SU-DHL-6 (cell line): Measurements from ENCODE around the gene FAM171A2.

ENCODE experiments used
- H2AFZ ChIP-seq: fragments of 200-600 bp; sonication (generic); 2 replicates; pipeline ENCODE4 v1.6.1; 2014; ENCODE audit warnings: low read depth, mild to moderate bottlenecking, moderate library complexity, mixed read lengths, antibody characterized with exemption, low read length; ENCODE audit not compliant: severe bottlenecking
- H3F3A ChIP-seq: fragments of 200-600 bp; shearing (Covaris generic); 2 replicates; pipeline ENCODE4 v1.6.0; 2016; ENCODE audit warnings: antibody characterized with exemption, mild to moderate bottlenecking; ENCODE audit not compliant: insufficient read depth
- H3K27ac ChIP-seq: fragments of 200-600 bp; sonication (generic); 2 replicates; pipeline ENCODE4 v1.5.1; 2016; ENCODE audit warnings: low read depth, mild to moderate bottlenecking, low read length, moderate library complexity, mixed read lengths
- H3K27me3 ChIP-seq: fragments of 200-600 bp; sonication (generic), shearing (Covaris generic); 2 replicates; pipeline ENCODE4 v1.6.0; 2014; ENCODE audit warnings: mild to moderate bottlenecking, low read length
- H3K36me3 ChIP-seq: fragments of 200-600 bp; sonication (generic); 2 replicates; pipeline ENCODE4 v1.6.1; 2014; ENCODE audit warnings: mild to moderate bottlenecking, low read length, mixed read lengths
- H3K4me2 ChIP-seq: fragments of 300-600, 200-600 bp; shearing (Covaris generic), sonication (generic); 2 replicates; pipeline ENCODE4 v1.6.0; 2014; ENCODE audit warnings: low read length, low read depth, mild to moderate bottlenecking; ENCODE audit not compliant: poor library complexity, severe bottlenecking
- H3K4me3 ChIP-seq: fragments of 200-600 bp; sonication (generic); 2 replicates; pipeline ENCODE4 v1.5.1; 2014; ENCODE audit warnings: antibody characterized with exemption, low read length, mild to moderate bottlenecking, mixed read lengths; ENCODE audit not compliant: insufficient read depth, poor library complexity, severe bottlenecking
- H3K79me2 ChIP-seq: fragments of 200-600 bp; sonication (generic); 2 replicates; pipeline ENCODE4 v1.6.1; 2014; ENCODE audit warnings: mild to moderate bottlenecking, low read length, moderate library complexity; ENCODE audit not compliant: insufficient read depth
- H3K9ac ChIP-seq: fragments of 200-600 bp; sonication (generic); 2 replicates; pipeline ENCODE4 v1.7.0; 2014; ENCODE audit warnings: mild to moderate bottlenecking, low read length
- H3K9me2 ChIP-seq: fragments of 200-600 bp; sonication (generic); replicated peaks from 2 replicates; pipeline ENCODE4 v1.6.1; 2014; ENCODE audit warnings: low read length; ENCODE audit not compliant: insufficient read depth
- H3K9me3 ChIP-seq: fragments of 200-600 bp; sonication (generic); 2 replicates; pipeline ENCODE4 v1.6.1; 2014; ENCODE audit warnings: low read length, mixed read lengths; ENCODE audit not compliant: insufficient read depth
- H4K20me1 ChIP-seq: fragments of 200-600 bp; sonication (generic); 2 replicates; pipeline ENCODE4 v1.6.1; 2014; ENCODE audit warnings: low read depth, mild to moderate bottlenecking, antibody characterized with exemption, low read length, moderate library complexity, mixed read lengths
- EZH2phosphoT487 ChIP-seq: fragments of 200-600 bp; sonication (generic), shearing (Covaris generic); conservative IDR thresholded peaks from 2 replicates; pipeline ENCODE4 v1.6.1; 2018; ENCODE audit warnings: mild to moderate bottlenecking, antibody characterized with exemption, low read length, moderate library complexity, mixed read lengths
- TF ChIP-seq, protein P1 (sequence below): fragments of 200-600 bp; sonication (generic); IDR thresholded peaks from one replicate; pipeline ENCODE4 v1.5.1; 2017; ENCODE audit warnings: antibody characterized with exemption, mild to moderate bottlenecking, low read length, moderate library complexity; ENCODE audit not compliant: insufficient read depth, poor library complexity, severe bottlenecking

FAM171A2 gene

DNA sequence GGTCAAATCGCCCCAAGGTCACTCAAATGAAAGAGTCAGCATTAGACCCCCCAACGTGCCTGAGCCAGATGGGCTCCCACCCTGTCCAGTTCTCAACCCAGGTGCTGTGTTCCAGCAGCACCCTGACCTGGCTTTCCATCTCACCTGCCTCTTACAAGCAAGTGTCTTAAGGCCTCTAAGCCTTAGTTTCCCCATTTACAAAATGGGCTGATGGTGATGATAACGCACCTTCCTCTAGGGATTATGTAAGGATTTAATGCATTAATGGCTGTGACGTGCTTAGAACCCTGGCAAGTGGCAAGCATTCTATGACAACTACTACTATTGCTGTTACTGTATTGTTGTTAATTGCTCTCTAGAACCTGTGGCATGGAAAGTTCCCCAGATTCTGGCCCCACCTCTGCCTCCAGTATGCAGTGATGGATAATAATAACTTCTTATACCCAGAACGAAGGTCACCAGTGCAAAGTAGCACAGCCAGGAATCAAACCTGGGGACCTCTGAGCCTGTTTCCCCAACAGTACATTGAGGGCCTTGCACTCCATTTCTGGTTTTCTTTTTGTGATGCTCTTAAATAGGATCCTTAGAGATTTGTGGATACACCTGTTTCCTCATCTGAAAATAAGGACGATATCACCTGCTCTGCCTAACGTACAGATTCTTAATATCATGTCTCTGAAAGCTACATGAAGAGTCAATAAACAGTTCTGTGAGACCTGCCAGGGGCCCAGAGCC lies 35.8 kb downstream of the FAM171A2 start:
- Histone ChIP-seq H3K4me3 (no peak overlapping the region), H2AFZ (no peak overlapping the region), H3K9ac (peak overlapping the region; percentile 2; the same call in 1 of the 2 replicates)

GRCh38 chr17:44326861-44327444 lies 36.7 kb downstream of the FAM171A2 start:
- peaks cover 26% of the 10 kb centered on the region for H3F3A ChIP-seq
- H2AFZ ChIP-seq, result no peak overlapping the region
- H3K9me2 ChIP-seq, result no peaks in the 10 kb centered on the region
- no peaks in the 10 kb centered on the region for H3K27me3 ChIP-seq
- H3K9me3 ChIP-seq, result no peaks in the 10 kb centered on the region
- H3K9ac ChIP-seq, result peak overlapping the region; percentile 76; the same call in 1 of the 2 replicates
- peaks cover 9% of the 10 kb centered on the region for H3K79me2 ChIP-seq
- H4K20me1 ChIP-seq, result no peaks in the 10 kb centered on the region
- peak overlapping the region; percentile 42 for H3K4me3 ChIP-seq
- no peaks in the 10 kb centered on the region for H3K36me3 ChIP-seq
- peak overlapping the region; percentile 4; the same call in 1 of the 2 replicates for H3K27ac ChIP-seq
- no peak for TF ChIP-seq EZH2phosphoT487
- TF ChIP-seq, protein P1, sequence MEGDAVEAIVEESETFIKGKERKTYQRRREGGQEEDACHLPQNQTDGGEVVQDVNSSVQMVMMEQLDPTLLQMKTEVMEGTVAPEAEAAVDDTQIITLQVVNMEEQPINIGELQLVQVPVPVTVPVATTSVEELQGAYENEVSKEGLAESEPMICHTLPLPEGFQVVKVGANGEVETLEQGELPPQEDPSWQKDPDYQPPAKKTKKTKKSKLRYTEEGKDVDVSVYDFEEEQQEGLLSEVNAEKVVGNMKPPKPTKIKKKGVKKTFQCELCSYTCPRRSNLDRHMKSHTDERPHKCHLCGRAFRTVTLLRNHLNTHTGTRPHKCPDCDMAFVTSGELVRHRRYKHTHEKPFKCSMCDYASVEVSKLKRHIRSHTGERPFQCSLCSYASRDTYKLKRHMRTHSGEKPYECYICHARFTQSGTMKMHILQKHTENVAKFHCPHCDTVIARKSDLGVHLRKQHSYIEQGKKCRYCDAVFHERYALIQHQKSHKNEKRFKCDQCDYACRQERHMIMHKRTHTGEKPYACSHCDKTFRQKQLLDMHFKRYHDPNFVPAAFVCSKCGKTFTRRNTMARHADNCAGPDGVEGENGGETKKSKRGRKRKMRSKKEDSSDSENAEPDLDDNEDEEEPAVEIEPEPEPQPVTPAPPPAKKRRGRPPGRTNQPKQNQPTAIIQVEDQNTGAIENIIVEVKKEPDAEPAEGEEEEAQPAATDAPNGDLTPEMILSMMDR, result no peak
- peak overlapping the region; percentile 51 for H3K4me2 ChIP-seq

More for the DNA sequence above, 35.8 kb downstream of the FAM171A2 start:
- Histone ChIP-seq H3K9me3 (no peaks in the 10 kb centered on the region), H3K27me3 (no peaks in the 10 kb centered on the region), H3K4me2 (peak overlapping the region; percentile 9), H3F3A (peaks cover 26% of the 10 kb centered on the region), H3K27ac (peak overlapping the region; percentile 30; the same call in 1 of the 2 replicates), H3K36me3 (no peaks in the 10 kb centered on the region), H3K79me2 (peaks cover 9% of the 10 kb centered on the region), H3K9me2 (no peaks in the 10 kb centered on the region), H4K20me1 (no peaks in the 10 kb centered on the region)
- TF ChIP-seq, protein P1, result no peak
- TF ChIP-seq EZH2phosphoT487, result no peak

GRCh38 chr17:44324571-44325275 lies 38.9 kb downstream of the FAM171A2 start, which contains the start of gene SLC25A39:
TSS of gene SLC25A39 (minus strand) at chr17:44324823. CDS start at chr17:44323562, 1,261 bp downstream.
- H4K20me1 ChIP-seq, result no peaks in the 10 kb centered on the region
- peak within 1 kb of the TSS; percentile 76 for H3K9ac ChIP-seq
- H3K9me2 ChIP-seq, result no peaks in the 10 kb centered on the region
- H3K27me3 ChIP-seq, result no peaks in the 10 kb centered on the region
- peak within 1 kb of the TSS; percentile 92 for H3K4me2 ChIP-seq
- TF ChIP-seq, protein P1, result no peak
- no peak for TF ChIP-seq EZH2phosphoT487
- H3K79me2 ChIP-seq, result peaks cover 9% of the 10 kb centered on the region
- H2AFZ ChIP-seq, result peak within 1 kb of the TSS; percentile 30
- H3K4me3 ChIP-seq, result peak within 1 kb of the TSS; percentile 71
- no peaks in the 10 kb centered on the region for H3K36me3 ChIP-seq
- H3K27ac ChIP-seq, result peak within 1 kb of the TSS; percentile 93
- H3F3A ChIP-seq, result peaks cover 23% of the 10 kb centered on the region
- no peaks in the 10 kb centered on the region for H3K9me3 ChIP-seq
